CD14-positive monocyte (primary cell): ENCODE results near the gene TERT. TPM values are rescaled to one million over a fixed set of nuclear protein-coding genes. Genes with fewer than 3 reads are reported as not detected.

Experiments
- DNase-seq, 3 donors: peaks; one replicate each; pipeline ENCODE4 v3.0.0-alpha.2; 2011 to 2022
- H2AFZ ChIP-seq: 2 replicates; pipeline ENCODE4 v1.6.0; 2012; ENCODE audit warnings: mild to moderate bottlenecking, low read depth, low read length, inconsistent platforms; ENCODE audit not compliant: insufficient read depth, poor library complexity, severe bottlenecking
- H3K27ac ChIP-seq, 2 donors: 1 replicate in 1 of 2; 2 replicates in 1 of 2; pipeline ENCODE4 v1.5.1; 2012 to 2013; ENCODE audit warnings: low read length in 2 of 2, control low read depth in 1 of 2, inconsistent platforms in 1 of 2, low read depth in 1 of 2, mild to moderate bottlenecking in 1 of 2
- H3K27me3 ChIP-seq, 2 donors: one replicate each; pipeline versions ENCODE4 v1.6.0 to v1.6.1; 2011 to 2013; ENCODE audit warnings: low read length in 2 of 2; ENCODE audit not compliant: control insufficient read depth in 2 of 2, insufficient read depth in 2 of 2
- H3K36me3 ChIP-seq, 2 donors: replicated peaks in 1 of 2; 1 replicate in 1 of 2; 2 replicates in 1 of 2; pipeline versions ENCODE4 v1.5.1 to v1.6.1; 2012 to 2013; ENCODE audit warnings: low read length in 2 of 2, control low read depth in 1 of 2, inconsistent platforms in 1 of 2, mild to moderate bottlenecking in 1 of 2; ENCODE audit not compliant: insufficient read depth in 2 of 2, control insufficient read depth in 1 of 2
- H3K4me1 ChIP-seq, 2 donors: 1 replicate in 1 of 2; 2 replicates in 1 of 2; pipeline versions ENCODE4 v1.5.1 to v1.6.1; 2012 to 2013; ENCODE audit warnings: low read length in 2 of 2, control low read depth in 1 of 2, inconsistent platforms in 1 of 2, mild to moderate bottlenecking in 1 of 2, moderate library complexity in 1 of 2; ENCODE audit not compliant: insufficient read depth in 2 of 2, control insufficient read depth in 1 of 2
- H3K4me2 ChIP-seq: replicated peaks from 2 replicates; pipeline ENCODE3; 2012; ENCODE audit warnings: low read length, moderate library complexity, mild to moderate bottlenecking; ENCODE audit not compliant: poor library complexity, severe bottlenecking; ENCODE audit errors: extremely low read depth
- H3K4me3 ChIP-seq, 3 experiments: fragments of 200-600 bp in 1 of 3; sonication (generic) in 1 of 3; replicated peaks in 1 of 3; 1 replicate in 2 of 3; 2 replicates in 1 of 3; pipeline ENCODE4 v1.5.1; 2011 to 2013; ENCODE audit warnings: low read length in 3 of 3, mild to moderate bottlenecking in 3 of 3, control low read depth in 2 of 3, low read depth in 2 of 3, inconsistent platforms in 1 of 3, moderate library complexity in 1 of 3
- H3K79me2 ChIP-seq: 2 replicates; pipeline ENCODE4 v1.6.0; 2012; ENCODE audit warnings: mild to moderate bottlenecking, control low read depth, inconsistent platforms, low read length, moderate library complexity; ENCODE audit not compliant: insufficient read depth
- H3K9ac ChIP-seq: 2 replicates; pipeline ENCODE4 v1.6.0; 2017; ENCODE audit warnings: low read length, mild to moderate bottlenecking; ENCODE audit not compliant: insufficient read depth, poor library complexity, severe bottlenecking
- H3K9me3 ChIP-seq, 2 donors: replicated peaks in 1 of 2; 1 replicate in 1 of 2; 2 replicates in 1 of 2; pipeline versions ENCODE4 v1.5.1 to v1.6.1; 2012 to 2013; ENCODE audit warnings: low read length in 2 of 2, control low read depth in 1 of 2; ENCODE audit not compliant: control insufficient read depth in 1 of 2, insufficient read depth in 1 of 2
- H4K20me1 ChIP-seq: 2 replicates; pipeline ENCODE4 v1.6.0; 2012; ENCODE audit warnings: mild to moderate bottlenecking, low read length, control low read depth, moderate library complexity; ENCODE audit not compliant: insufficient read depth
- H3K27ac Mint-ChIP-seq, 7 donors: one replicate each; pipeline ENCODE4 v1.8.0; 2020; ENCODE audit warnings: mild to moderate bottlenecking in 7 of 7, mixed read lengths in 7 of 7, moderate library complexity in 6 of 7, inconsistent platforms in 2 of 7
- H3K27me3 Mint-ChIP-seq, 3 donors: one replicate each; pipeline ENCODE4 v1.8.0; 2021 to 2022; ENCODE audit warnings: low read depth in 3 of 3, mild to moderate bottlenecking in 3 of 3, mixed read lengths in 3 of 3, moderate library complexity in 3 of 3, inconsistent platforms in 1 of 3
- H3K36me3 Mint-ChIP-seq, 2 donors: one replicate each; pipeline ENCODE4 v1.8.0; 2020; ENCODE audit warnings: mixed read lengths in 2 of 2, inconsistent platforms in 1 of 2, mild to moderate bottlenecking in 1 of 2
- H3K4me1 Mint-ChIP-seq: one replicate; pipeline ENCODE4 v1.8.0; 2020; ENCODE audit warnings: mild to moderate bottlenecking, mixed read lengths
- H3K4me3 Mint-ChIP-seq, 2 donors: one replicate each; pipeline ENCODE4 v1.8.0; 2020; ENCODE audit warnings: mild to moderate bottlenecking in 2 of 2, mixed read lengths in 2 of 2, moderate library complexity in 1 of 2
- H3K9me3 Mint-ChIP-seq, 7 donors: one replicate each; pipeline ENCODE4 v1.8.0; 2020 to 2022; ENCODE audit warnings: mixed read lengths in 7 of 7, mild to moderate bottlenecking in 6 of 7, moderate library complexity in 6 of 7, inconsistent platforms in 2 of 7
- WGBS: methylation state at CpG from one replicate; pipeline ENCODE4 v1.1.5; 2013; ENCODE audit warnings: missing lambda C conversion rate; ENCODE audit not compliant: insufficient coverage; 5-methylcytosine and 5-hydroxymethylcytosine counted together
- intact Hi-C, 2 donors: fragments of 100-400 bp; cut with micrococcal nuclease; formaldehyde crosslinking; loops; one replicate each; pipeline versions ENCODE4 v1.15.0 to v1.15.1; 2023
- polyA plus RNA-seq, 3 donors: library from polyadenylated mRNA; depleted of rRNA in 1 of 3; unstranded in 2 of 3; stranded (reverse) in 1 of 3; fragments of 300-500 nt in 2 of 3; fragments of >200 nt in 1 of 3; fragmentation: Illumina TruSeq in 2 of 3; gene quantifications; 1 replicate in 2 of 3; 2 replicates in 1 of 3; pipeline ENCODE4 v1.2.3, GENCODE V29; 2012 to 2021
- TF ChIP-seq, protein P1 (sequence below): fragments of 200-600 bp; IDR thresholded peaks from one replicate; pipeline ENCODE4 v1.8.0; 2022; ENCODE audit warnings: antibody characterized with exemption, mild to moderate bottlenecking

Gene TERT
- polyA plus RNA-seq, 3 donors: not detected

DNA sequence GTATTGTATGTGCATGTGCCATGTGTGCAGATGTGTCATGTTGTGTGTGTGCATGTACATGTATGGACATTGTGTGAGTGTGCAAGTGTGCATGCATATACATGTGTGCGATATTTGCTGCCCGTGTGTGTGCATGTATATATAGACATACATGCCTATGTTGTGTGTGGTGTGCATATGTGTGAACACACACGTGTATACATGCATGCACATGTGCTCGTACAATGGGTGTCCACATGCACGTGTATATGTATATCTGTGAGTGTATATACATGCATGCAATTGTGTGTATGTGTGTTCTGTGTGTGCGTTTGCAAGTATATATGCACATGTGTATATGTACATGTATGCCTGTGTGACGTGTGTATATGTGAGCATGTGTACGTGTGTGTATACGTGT, 72.7 kb downstream of the TERT start:
- 96% methylated on average over 9 of the region's 9 CpGs for WGBS
- Histone ChIP-seq H3K27ac (no peak overlapping the region), H3K36me3 (no peaks in the 10 kb centered on the region), H3K4me3 (no peak overlapping the region), H3K79me2 (no peaks in the 10 kb centered on the region), H3K4me2 (no peak overlapping the region), H3K27me3 (no peaks in the 10 kb centered on the region), H3K9ac (no peak overlapping the region), H3K4me1 (no peaks in the 10 kb centered on the region), H2AFZ (no peak overlapping the region), H4K20me1 (no peaks in the 10 kb centered on the region), H3K9me3 (no peaks in the 10 kb centered on the region)
- intact Hi-C loops: no loop called here
- TF ChIP-seq, protein P1, sequence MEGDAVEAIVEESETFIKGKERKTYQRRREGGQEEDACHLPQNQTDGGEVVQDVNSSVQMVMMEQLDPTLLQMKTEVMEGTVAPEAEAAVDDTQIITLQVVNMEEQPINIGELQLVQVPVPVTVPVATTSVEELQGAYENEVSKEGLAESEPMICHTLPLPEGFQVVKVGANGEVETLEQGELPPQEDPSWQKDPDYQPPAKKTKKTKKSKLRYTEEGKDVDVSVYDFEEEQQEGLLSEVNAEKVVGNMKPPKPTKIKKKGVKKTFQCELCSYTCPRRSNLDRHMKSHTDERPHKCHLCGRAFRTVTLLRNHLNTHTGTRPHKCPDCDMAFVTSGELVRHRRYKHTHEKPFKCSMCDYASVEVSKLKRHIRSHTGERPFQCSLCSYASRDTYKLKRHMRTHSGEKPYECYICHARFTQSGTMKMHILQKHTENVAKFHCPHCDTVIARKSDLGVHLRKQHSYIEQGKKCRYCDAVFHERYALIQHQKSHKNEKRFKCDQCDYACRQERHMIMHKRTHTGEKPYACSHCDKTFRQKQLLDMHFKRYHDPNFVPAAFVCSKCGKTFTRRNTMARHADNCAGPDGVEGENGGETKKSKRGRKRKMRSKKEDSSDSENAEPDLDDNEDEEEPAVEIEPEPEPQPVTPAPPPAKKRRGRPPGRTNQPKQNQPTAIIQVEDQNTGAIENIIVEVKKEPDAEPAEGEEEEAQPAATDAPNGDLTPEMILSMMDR: no peak
- Mint-ChIP-seq H3K4me1 (no peaks in the 10 kb centered on the region), H3K4me3 (no peak overlapping the region), H3K27me3 (peaks cover 2 to 7% (median 5%) of the 10 kb centered on the region in 3 donors), H3K36me3 (no peaks in the 10 kb centered on the region), H3K27ac (no peak overlapping the region), H3K9me3 (peaks cover 0 to 2% (median 0%) of the 10 kb centered on the region in 7 donors)
- DNase-seq: no peak

DNA sequence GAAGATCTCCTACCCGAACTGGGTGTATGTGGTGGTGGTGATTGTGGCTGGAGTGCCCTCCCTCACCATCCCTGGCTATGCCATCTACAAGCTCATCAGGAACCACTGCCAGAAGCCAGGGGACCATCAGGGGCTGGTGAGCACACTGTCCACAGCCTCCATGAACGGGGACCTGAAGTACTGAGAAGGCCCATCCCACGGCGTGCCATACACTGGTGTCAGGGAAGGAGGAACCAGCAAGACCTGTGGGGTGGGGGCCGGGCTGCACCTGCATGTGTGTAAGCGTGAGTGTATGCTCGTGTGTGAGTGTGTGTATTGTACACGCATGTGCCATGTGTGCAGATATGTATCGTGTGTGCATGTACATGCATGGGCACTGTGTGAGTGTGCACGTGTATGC, 73.1 kb downstream of the TERT start:
- no peaks in the 10 kb centered on the region for H3K36me3 ChIP-seq
- intact Hi-C loops: no loop called here
- H3K27me3 ChIP-seq: no peaks in the 10 kb centered on the region
- no peaks in the 10 kb centered on the region for H3K4me1 ChIP-seq
- H3K4me1 Mint-ChIP-seq: no peaks in the 10 kb centered on the region
- peaks cover 0 to 9% (median 5%) of the 10 kb centered on the region in 3 donors for H3K27me3 Mint-ChIP-seq
- H3K9me3 Mint-ChIP-seq: peaks cover 0 to 3% (median 0%) of the 10 kb centered on the region in 7 donors
- no peak overlapping the region for H3K4me3 Mint-ChIP-seq
- no peak overlapping the region for H3K9ac ChIP-seq
- no peak overlapping the region for H3K4me3 ChIP-seq
- no peaks in the 10 kb centered on the region for H3K9me3 ChIP-seq
- H4K20me1 ChIP-seq: no peaks in the 10 kb centered on the region
- 100% methylated on average over 9 of the region's 10 CpGs for WGBS
- DNase-seq: no peak
- H3K79me2 ChIP-seq: no peaks in the 10 kb centered on the region
- TF ChIP-seq, protein P1: no peak
- no peaks in the 10 kb centered on the region for H3K36me3 Mint-ChIP-seq
- H3K27ac Mint-ChIP-seq: no peak overlapping the region
- H2AFZ ChIP-seq: no peak overlapping the region
- H3K4me2 ChIP-seq: no peak overlapping the region
- no peak overlapping the region for H3K27ac ChIP-seq
